ENCODE data around the gene P2RY11.
A peak's percentile ranks its signal among the peaks of the same experiment; 100 is the strongest.

Gene P2RY11

GRCh38 chr19:10093295-10094186 is 18.0 kb upstream of the P2RY11 start:
- DNase-seq (ENCODE audit: low read depth in 2 of 2), result no peak

DNA sequence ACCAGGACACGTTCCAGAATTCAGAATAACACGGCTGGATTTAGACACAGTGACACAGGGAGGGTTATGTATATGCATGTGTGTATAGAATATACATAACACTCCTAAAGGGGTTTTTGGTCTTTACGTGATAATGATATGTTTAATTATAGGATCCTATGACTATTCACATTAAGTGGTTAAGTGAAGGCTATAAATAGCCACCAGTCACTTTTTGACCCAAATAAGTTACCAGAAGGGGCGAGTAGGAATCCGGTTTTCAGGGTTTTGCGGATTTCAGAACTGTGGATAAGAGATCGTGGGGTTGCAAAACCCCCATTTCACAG is 15.9 kb upstream of the P2RY11 start:
- no peak for DNase-seq (ENCODE audit: low read depth in 2 of 2)

- DNase-seq (ENCODE audit: low read depth in 2 of 2), result peak; percentile 77 to 84
Observed at GRCh38 chr19:10095948-10096614, 15.4 kb upstream of the P2RY11 start.

DNA sequence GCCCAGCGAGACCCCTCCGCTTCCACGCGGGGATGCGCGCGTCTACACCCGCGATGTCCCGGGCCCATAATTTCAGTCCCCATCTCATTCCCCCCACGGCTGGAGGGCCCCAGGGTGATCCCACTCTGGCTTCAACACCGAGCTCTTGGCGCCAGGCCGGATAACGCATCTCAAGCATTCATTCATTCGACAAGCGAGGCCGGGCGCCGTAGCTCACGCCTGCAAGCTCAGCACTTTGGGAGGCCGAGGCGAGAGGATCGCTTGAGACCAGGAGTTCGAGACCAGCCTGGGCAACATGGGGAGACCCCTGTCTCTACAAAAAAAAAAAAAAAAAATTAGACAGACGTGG is 14.9 kb upstream of the P2RY11 start:
- no peak for DNase-seq (ENCODE audit: low read depth in 2 of 2)

DNA sequence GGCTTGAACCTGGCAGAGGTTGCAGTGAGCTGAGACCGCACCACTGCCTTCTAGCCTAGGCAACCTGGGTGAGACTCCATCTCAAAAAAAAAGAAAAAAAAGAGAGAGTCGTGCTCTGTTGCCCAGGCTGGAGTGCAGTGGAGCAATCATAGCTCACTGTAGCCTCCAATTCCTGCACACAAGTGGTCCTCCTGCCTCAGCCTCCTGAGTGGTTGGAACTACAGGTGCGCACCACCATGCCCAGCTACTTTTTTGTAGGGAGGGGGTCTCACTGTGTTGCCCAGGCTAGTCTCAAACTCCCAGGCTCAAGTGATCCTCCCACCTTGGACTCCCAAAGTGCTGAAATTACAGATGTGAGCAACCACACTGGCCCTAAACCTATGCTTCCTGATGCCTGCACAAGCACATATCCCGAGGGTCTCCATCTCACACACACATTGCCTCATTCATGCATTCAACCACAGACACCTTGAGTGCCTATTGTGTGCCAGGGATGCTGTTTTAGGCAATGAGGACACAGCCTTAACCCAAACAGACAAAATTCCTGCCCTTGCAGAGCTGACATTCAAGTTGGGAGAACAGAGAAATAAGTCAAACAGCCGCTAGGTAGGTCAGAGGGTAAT is 11.2 kb upstream of the P2RY11 start:
- DNase-seq (ENCODE audit: low read depth in 2 of 2), result no peak

- no peak for DNase-seq (ENCODE audit: low read depth in 2 of 2)
Observed at GRCh38 chr19:10102787-10103236, 8.7 kb upstream of the P2RY11 start.

DNA sequence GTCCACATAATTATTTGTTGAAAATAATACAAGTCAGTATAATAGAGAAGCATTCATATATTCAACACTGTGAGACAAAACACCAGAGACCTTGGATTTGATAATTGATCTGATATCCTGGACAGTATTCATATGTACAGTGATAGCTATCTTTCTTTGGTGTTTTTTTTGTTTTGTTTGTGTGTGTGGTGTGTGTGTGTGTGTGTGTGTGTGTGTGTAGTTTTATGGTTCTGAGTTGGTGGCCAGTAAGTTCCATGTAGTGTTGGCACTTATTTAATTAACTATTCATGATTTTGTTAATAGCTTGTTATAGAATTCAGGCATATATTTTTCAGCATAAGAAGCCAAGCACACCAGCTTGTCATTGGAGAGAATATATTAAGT is 7.4 kb upstream of the P2RY11 start:
- no peak for DNase-seq (ENCODE audit: low read depth in 2 of 2)

GRCh38 chr19:10104665-10105508 is 6.6 kb upstream of the P2RY11 start:
- DNase-seq (ENCODE audit: low read depth in 2 of 2), result peak; percentile 62 to 76

GRCh38 chr19:10105509-10106099 is 5.9 kb upstream of the P2RY11 start:
- peak; percentile 71 to 85 for DNase-seq (ENCODE audit: low read depth in 2 of 2)

- peak; percentile 91 to 95 for DNase-seq (ENCODE audit: low read depth in 2 of 2)
Observed at GRCh38 chr19:10106100-10106936, 5.2 kb upstream of the P2RY11 start, which contains the start of gene PPAN. TSS of gene PPAN (plus strand) at chr19:10106362. CDS start at chr19:10106395, 33 bp downstream.

- DNase-seq (ENCODE audit: low read depth in 2 of 2), result no peak
Observed at GRCh38 chr19:10107254-10107653, 4.2 kb upstream of the P2RY11 start.

GRCh38 chr19:10107817-10108367 is 3.6 kb upstream of the P2RY11 start:
- DNase-seq (ENCODE audit: low read depth in 2 of 2), result no peak

DNA sequence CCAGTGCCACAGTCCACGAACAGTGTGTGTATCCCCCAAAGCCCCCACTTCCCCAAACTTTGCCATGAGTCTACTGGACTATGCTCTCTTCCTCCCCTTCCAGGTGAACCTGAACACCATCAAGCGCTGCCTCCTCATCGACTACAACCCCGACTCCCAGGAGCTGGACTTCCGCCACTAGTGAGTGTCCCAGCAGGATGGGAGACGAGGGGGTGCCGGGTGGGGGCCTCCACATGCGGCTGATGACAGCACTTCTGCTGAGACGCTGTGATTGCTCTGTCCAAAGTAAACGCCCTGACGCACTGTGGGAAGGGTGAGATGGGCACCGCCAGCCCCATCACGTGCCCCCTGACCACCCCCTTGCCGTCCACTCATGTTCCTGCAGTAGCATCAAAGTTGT is 2.0 kb upstream of the P2RY11 start:
- no peak for DNase-seq (ENCODE audit: low read depth in 2 of 2)

GRCh38 chr19:10110076-10110971 is 1.2 kb upstream of the P2RY11 start:
- DNase-seq (ENCODE audit: low read depth in 2 of 2), result no peak

- DNase-seq (ENCODE audit: low read depth in 2 of 2), result no peak
Observed at GRCh38 chr19:10110972-10111317, 548 bp upstream of the P2RY11 start.

- DNase-seq (ENCODE audit: low read depth in 2 of 2), result no peak
Observed at GRCh38 chr19:10112037-10112761, 706 bp downstream of the P2RY11 start.

- DNase-seq (ENCODE audit: low read depth in 2 of 2), result no peak
Observed at GRCh38 chr19:10112895-10113591, 1.6 kb downstream of the P2RY11 start.

DNA sequence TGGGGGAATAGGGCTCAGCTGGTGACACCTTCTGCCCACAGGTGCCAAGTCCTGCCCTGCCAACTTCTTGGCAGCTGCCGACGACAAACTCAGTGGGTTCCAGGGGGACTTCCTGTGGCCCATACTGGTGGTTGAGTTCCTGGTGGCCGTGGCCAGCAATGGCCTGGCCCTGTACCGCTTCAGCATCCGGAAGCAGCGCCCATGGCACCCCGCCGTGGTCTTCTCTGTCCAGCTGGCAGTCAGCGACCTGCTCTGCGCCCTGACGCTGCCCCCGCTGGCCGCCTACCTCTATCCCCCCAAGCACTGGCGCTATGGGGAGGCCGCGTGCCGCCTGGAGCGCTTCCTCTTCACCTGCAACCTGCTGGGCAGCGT is 2.1 kb downstream of the P2RY11 start:
- DNase-seq (ENCODE audit: low read depth in 2 of 2), result no peak
